Panc1 (cell line): Measurements from ENCODE around the gene SPACA9. TPM values are rescaled to one million over a fixed set of nuclear protein-coding genes. Genes with fewer than 3 reads are reported as not detected.

ENCODE experiments used
- ATAC-seq: fragments of 200-7000 bp; cut with Tn5 transposase; 2 replicates; pipeline ENCODE4 v1.9.1; 2020; ENCODE audit warnings: mild to moderate bottlenecking, moderate library complexity
- BruUV-seq: library from RNA; stranded (reverse); fragments of 400-500 nt; replicated peaks from 2 replicates; lab custom pipeline; 2021; lab: Mats Ljungman, UMichigan
- CTCF ChIA-PET: fragments of 300-600 bp; sonication (Branson Sonifier 250); formaldehyde crosslinking; loops from one replicate; lab custom pipeline; 2022; ENCODE audit warnings: antibody characterized with exemption; lab: Charles Lee
- POLR2A ChIA-PET: fragments of 300-600 bp; sonication (Branson Sonifier 250); formaldehyde crosslinking; loops from one replicate; lab custom pipeline; 2022; ENCODE audit warnings: antibody characterized with exemption; lab: Charles Lee
- DNase-seq: peaks from one replicate; pipeline ENCODE4 v3.0.0-alpha.2; 2010; ENCODE audit warnings: low read depth, low spot score
- H3K27ac ChIP-seq: 2 replicates; pipeline ENCODE4 v1.5.1; 2011; ENCODE audit warnings: mild to moderate bottlenecking, low read length, inconsistent platforms
- H3K27me3 ChIP-seq: fragments of 200-500 bp; sonication (Bioruptor generic); 2 replicates; pipeline ENCODE4 v1.6.0; 2014; ENCODE audit warnings: low read length, inconsistent platforms; ENCODE audit not compliant: control insufficient read depth, insufficient read depth
- H3K36me3 ChIP-seq: fragments of 200-500 bp; sonication (Bioruptor generic); 2 replicates; pipeline ENCODE4 v1.5.1; 2014; ENCODE audit warnings: inconsistent platforms, mild to moderate bottlenecking, low read length, moderate library complexity; ENCODE audit not compliant: control insufficient read depth, insufficient read depth
- H3K4me1 ChIP-seq: 2 replicates; pipeline ENCODE4 v1.5.1; 2011; ENCODE audit warnings: inconsistent platforms, mild to moderate bottlenecking, low read length, moderate library complexity; ENCODE audit not compliant: control insufficient read depth, insufficient read depth
- H3K4me3 ChIP-seq, 2 experiments: 2 replicates each; pipeline ENCODE4 v1.5.1; 2011 to 2012; ENCODE audit warnings: low read depth in 2 of 2, low read length in 2 of 2, mild to moderate bottlenecking in 2 of 2, inconsistent platforms in 1 of 2, moderate library complexity in 1 of 2
- H3K9me3 ChIP-seq: fragments of 200-500 bp; sonication (Bioruptor generic); 2 replicates; pipeline ENCODE4 v1.5.1; 2014; ENCODE audit warnings: low read depth, mild to moderate bottlenecking, inconsistent platforms, low read length, moderate library complexity; ENCODE audit not compliant: control insufficient read depth, insufficient read depth
- POLR2AphosphoS5 ChIP-seq: IDR thresholded peaks from 2 replicates; pipeline ENCODE4 v1.6.1; 2012; ENCODE audit warnings: mild to moderate bottlenecking, low read depth, low read length, moderate library complexity
- SIN3A ChIP-seq: IDR thresholded peaks from 2 replicates; pipeline ENCODE4 v1.6.1; 2012; ENCODE audit warnings: low read depth, mild to moderate bottlenecking, low read length, moderate library complexity, borderline replicate concordance; ENCODE audit not compliant: insufficient read depth
- TCF7L2 ChIP-seq: IDR thresholded peaks from 2 replicates; pipeline ENCODE4 v1.6.1; 2011; ENCODE audit warnings: mild to moderate bottlenecking, low read depth, low read length, inconsistent platforms
- in situ Hi-C: cut with HindIII; loops from 2 replicates; pipeline ENCODE4 v1.10.0; 2016; ENCODE audit warnings: low sequenced_read_pairs, low pct_unique_long_range_greater_than_20kb
- intact Hi-C: fragments of 100-400 bp; cut with micrococcal nuclease; formaldehyde crosslinking; loops from one replicate; pipeline ENCODE4 v1.10.0; 2022; ENCODE audit not compliant: unreplicated experiment
- total RNA-seq: library from RNA; stranded (reverse); gene quantifications from one replicate; pipeline ENCODE4 v1.2.1, GENCODE V29; 2021; ENCODE audit not compliant: unreplicated experiment
- TF ChIP-seq, protein P1 (sequence below): fragments of 450-650 bp; IDR thresholded peaks from 2 replicates; pipeline ENCODE4 v1.5.1; 2017; ENCODE audit warnings: mild to moderate bottlenecking
- TF ChIP-seq, protein P2 (sequence below), 2 experiments: IDR thresholded peaks; 2 replicates each; pipeline ENCODE4 v1.6.1; 2011 to 2012; ENCODE audit warnings: low read depth in 2 of 2, control low read depth in 1 of 2, low read length in 1 of 2, mild to moderate bottlenecking in 1 of 2, moderate library complexity in 1 of 2; ENCODE audit not compliant: insufficient read depth in 1 of 2

SPACA9 gene
- total RNA-seq, 1 experiment from 2014 or later, result 3.0 TPM

DNA sequence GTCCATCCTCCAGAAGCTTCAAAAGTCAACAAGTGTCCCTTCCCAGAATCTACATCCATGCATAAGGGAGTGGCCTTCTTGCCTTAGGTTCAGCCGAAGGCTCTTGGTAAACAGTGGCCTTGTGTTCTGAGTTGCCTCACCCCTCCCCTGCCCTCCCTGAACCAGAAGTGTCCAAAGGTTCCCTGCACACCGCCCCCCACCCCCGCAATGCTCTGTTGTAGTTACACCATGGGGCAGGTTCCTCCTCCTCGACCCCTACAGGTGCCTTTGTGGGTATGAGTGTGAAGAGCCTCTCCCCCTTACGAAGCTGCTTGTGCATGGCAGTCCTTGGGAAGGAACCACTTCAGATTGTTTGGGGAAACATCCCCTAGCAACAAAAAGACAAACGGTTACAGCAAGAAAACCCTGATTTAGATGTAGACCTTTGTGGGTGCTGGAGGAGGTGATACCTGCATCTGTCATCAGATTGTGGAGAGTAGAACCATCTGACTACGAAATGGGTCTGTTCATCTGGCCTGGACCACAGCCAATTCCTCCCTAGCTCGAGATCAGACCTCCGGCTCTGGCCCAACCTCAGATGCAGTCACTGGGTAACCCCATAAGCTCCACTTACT, 7.1 kb downstream of the SPACA9 start:
- no peak for ATAC-seq
- Histone ChIP-seq H3K27me3 (no peaks in the 10 kb centered on the region), H3K36me3 (no peaks in the 10 kb centered on the region), H3K4me1 (no peaks in the 10 kb centered on the region), H3K9me3 (no peaks in the 10 kb centered on the region), H3K27ac (no peak overlapping the region), H3K4me3 (no peak overlapping the region)
- ChIA-PET POLR2A (no interaction called here), CTCF (no interaction called here)
- no peak for DNase-seq
- intact Hi-C loops, result no loop called here
- TF ChIP-seq SIN3A, result no peak
- TF ChIP-seq, protein P1, sequence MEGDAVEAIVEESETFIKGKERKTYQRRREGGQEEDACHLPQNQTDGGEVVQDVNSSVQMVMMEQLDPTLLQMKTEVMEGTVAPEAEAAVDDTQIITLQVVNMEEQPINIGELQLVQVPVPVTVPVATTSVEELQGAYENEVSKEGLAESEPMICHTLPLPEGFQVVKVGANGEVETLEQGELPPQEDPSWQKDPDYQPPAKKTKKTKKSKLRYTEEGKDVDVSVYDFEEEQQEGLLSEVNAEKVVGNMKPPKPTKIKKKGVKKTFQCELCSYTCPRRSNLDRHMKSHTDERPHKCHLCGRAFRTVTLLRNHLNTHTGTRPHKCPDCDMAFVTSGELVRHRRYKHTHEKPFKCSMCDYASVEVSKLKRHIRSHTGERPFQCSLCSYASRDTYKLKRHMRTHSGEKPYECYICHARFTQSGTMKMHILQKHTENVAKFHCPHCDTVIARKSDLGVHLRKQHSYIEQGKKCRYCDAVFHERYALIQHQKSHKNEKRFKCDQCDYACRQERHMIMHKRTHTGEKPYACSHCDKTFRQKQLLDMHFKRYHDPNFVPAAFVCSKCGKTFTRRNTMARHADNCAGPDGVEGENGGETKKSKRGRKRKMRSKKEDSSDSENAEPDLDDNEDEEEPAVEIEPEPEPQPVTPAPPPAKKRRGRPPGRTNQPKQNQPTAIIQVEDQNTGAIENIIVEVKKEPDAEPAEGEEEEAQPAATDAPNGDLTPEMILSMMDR, result no peak
- TF ChIP-seq TCF7L2, result no peak
- TF ChIP-seq, protein P2, sequence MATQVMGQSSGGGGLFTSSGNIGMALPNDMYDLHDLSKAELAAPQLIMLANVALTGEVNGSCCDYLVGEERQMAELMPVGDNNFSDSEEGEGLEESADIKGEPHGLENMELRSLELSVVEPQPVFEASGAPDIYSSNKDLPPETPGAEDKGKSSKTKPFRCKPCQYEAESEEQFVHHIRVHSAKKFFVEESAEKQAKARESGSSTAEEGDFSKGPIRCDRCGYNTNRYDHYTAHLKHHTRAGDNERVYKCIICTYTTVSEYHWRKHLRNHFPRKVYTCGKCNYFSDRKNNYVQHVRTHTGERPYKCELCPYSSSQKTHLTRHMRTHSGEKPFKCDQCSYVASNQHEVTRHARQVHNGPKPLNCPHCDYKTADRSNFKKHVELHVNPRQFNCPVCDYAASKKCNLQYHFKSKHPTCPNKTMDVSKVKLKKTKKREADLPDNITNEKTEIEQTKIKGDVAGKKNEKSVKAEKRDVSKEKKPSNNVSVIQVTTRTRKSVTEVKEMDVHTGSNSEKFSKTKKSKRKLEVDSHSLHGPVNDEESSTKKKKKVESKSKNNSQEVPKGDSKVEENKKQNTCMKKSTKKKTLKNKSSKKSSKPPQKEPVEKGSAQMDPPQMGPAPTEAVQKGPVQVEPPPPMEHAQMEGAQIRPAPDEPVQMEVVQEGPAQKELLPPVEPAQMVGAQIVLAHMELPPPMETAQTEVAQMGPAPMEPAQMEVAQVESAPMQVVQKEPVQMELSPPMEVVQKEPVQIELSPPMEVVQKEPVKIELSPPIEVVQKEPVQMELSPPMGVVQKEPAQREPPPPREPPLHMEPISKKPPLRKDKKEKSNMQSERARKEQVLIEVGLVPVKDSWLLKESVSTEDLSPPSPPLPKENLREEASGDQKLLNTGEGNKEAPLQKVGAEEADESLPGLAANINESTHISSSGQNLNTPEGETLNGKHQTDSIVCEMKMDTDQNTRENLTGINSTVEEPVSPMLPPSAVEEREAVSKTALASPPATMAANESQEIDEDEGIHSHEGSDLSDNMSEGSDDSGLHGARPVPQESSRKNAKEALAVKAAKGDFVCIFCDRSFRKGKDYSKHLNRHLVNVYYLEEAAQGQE (IDR thresholded peaks at IDR 0.05; ENCODE audit: insufficient read depth in 1 of 2, low read depth in 2 of 2, low read length in 1 of 2), result no peak
- no peak for TF ChIP-seq POLR2AphosphoS5
- in situ Hi-C loops, result no loop called here
- no TSS peak for BruUV-seq

DNA sequence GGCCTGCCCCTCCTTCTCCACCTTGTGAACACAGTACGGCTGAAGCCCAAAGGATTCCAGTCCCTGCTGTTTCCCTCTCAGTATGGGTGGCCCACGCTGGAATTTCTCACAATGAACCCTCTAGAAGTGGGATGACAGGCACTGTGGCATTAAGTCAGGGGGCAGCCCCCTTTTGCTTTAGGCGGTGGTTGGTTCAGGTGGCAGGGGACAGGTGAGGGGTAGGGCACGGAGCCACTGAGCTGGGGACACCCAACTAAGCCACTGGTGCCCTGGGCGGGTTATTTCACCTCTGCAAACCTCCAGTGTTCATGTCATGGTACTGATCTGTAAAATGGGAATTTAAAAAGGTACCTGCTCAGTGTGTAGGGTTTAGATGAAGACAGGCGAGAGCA, 7.6 kb downstream of the SPACA9 start:
- Histone ChIP-seq H3K27ac (no peak overlapping the region), H3K27me3 (no peaks in the 10 kb centered on the region), H3K36me3 (no peaks in the 10 kb centered on the region), H3K4me1 (no peaks in the 10 kb centered on the region), H3K9me3 (no peaks in the 10 kb centered on the region), H3K4me3 (no peak overlapping the region)
- DNase-seq (no peak), ATAC-seq (no peak)
- ChIA-PET CTCF (no interaction called here), POLR2A (no interaction called here)
- intact Hi-C loops (no loop called here), in situ Hi-C loops (no loop called here)
- TF ChIP-seq SIN3A (no peak), TCF7L2 (no peak), POLR2AphosphoS5 (no peak)
- TF ChIP-seq, protein P1, result no peak
- TF ChIP-seq, protein P2 (IDR thresholded peaks at IDR 0.05; ENCODE audit: insufficient read depth in 1 of 2, low read depth in 2 of 2, low read length in 1 of 2), result no peak
- no TSS peak for BruUV-seq
